Stimulated activated CD8-positive, alpha-beta memory T cell treated with anti-CD3 and anti-CD28 coated beads, Interleukin-4, amount 100 ng/mL, for 1 hour (primary cell): ENCODE measurements around the gene ZBTB7C.

Experiments
- DNase-seq, 2 donors: peaks; one replicate each; pipeline ENCODE4 v3.0.0-alpha.2; 2020; ENCODE audit warnings: low read depth in 2 of 2, low spot score in 1 of 2

ZBTB7C gene

GRCh38 chr18:48100165-48100575 is 309.0 kb downstream of the ZBTB7C start:
- DNase-seq = no peak

- no peak for DNase-seq
Measured at GRCh38 chr18:48099481-48100164, 309.6 kb downstream of the ZBTB7C start.

GRCh38 chr18:48098538-48098937 is 310.6 kb downstream of the ZBTB7C start:
- DNase-seq = no peak

- no peak for DNase-seq
Measured at GRCh38 chr18:48098007-48098406, 311.2 kb downstream of the ZBTB7C start.

GRCh38 chr18:48095726-48096125 is 313.5 kb downstream of the ZBTB7C start:
- DNase-seq = no peak

GRCh38 chr18:48093104-48093503 is 316.1 kb downstream of the ZBTB7C start:
- no peak for DNase-seq

- DNase-seq = no peak
Measured at GRCh38 chr18:48091869-48092497, 317.2 kb downstream of the ZBTB7C start.

- no peak for DNase-seq
Measured at GRCh38 chr18:48090702-48091101, 318.5 kb downstream of the ZBTB7C start.

GRCh38 chr18:48090021-48090420 is 319.2 kb downstream of the ZBTB7C start:
- DNase-seq = no peak

- no peak for DNase-seq
Measured at GRCh38 chr18:48085781-48086487, 323.2 kb downstream of the ZBTB7C start.

- DNase-seq = no peak
Measured at GRCh38 chr18:48084858-48085257, 324.3 kb downstream of the ZBTB7C start.

- DNase-seq = no peak
Measured at GRCh38 chr18:48084041-48084757, 325.0 kb downstream of the ZBTB7C start.

- DNase-seq = no peak
Measured at GRCh38 chr18:48080546-48080945, 328.6 kb downstream of the ZBTB7C start.

GRCh38 chr18:48079885-48080284 is 329.3 kb downstream of the ZBTB7C start:
- DNase-seq = no peak

- no peak for DNase-seq
Measured at GRCh38 chr18:48078448-48078847, 330.7 kb downstream of the ZBTB7C start.

GRCh38 chr18:48077291-48077690 is 331.9 kb downstream of the ZBTB7C start:
- DNase-seq = no peak

GRCh38 chr18:48076461-48076860 is 332.7 kb downstream of the ZBTB7C start:
- no peak for DNase-seq

- no peak for DNase-seq
Measured at GRCh38 chr18:48075707-48076093, 333.5 kb downstream of the ZBTB7C start.

- no peak for DNase-seq
Measured at GRCh38 chr18:48074929-48075706, 334.1 kb downstream of the ZBTB7C start.

- DNase-seq = no peak
Measured at GRCh38 chr18:48073211-48073930, 335.8 kb downstream of the ZBTB7C start.
